Cardiac muscle cell (in vitro differentiated cells and primary cell): ENCODE data around the gene CKAP2L. TPM values are rescaled to one million over a fixed set of nuclear protein-coding genes. Genes with fewer than 3 reads are reported as not detected.

Source experiments
- DNase-seq, 2 donors: peaks; one replicate each; pipeline versions ENCODE4 v3.0.0 to v3.0.0-alpha.2; 2010 to 2017; ENCODE audit warnings: low read depth in 1 of 2, low spot score in 1 of 2
- H3K27ac ChIP-seq: fragments of 200-600 bp; sonication (generic); 2 replicates; pipeline ENCODE4 v1.5.1; 2016
- H3K27me3 ChIP-seq: fragments of 200-600 bp; sonication (generic); 2 replicates; pipeline ENCODE4 v1.6.0; 2016; ENCODE audit warnings: control low read depth
- H3K36me3 ChIP-seq: fragments of 200-600 bp; sonication (generic); 2 replicates; pipeline ENCODE4 v1.5.1; 2016; ENCODE audit warnings: control low read depth
- H3K4me1 ChIP-seq: fragments of 200-600 bp; sonication (generic); 2 replicates; pipeline ENCODE4 v1.8.1; 2017; ENCODE audit warnings: low read depth, mild to moderate bottlenecking, mixed run types
- H3K4me3 ChIP-seq: fragments of 200-600 bp; sonication (generic); 2 replicates; pipeline ENCODE4 v1.5.1; 2016; ENCODE audit warnings: mild to moderate bottlenecking
- H3K9me3 ChIP-seq: fragments of 200-600 bp; sonication (generic); 2 replicates; pipeline ENCODE4 v1.5.1; 2017; ENCODE audit warnings: low read depth, mild to moderate bottlenecking, control low read depth
- CTCF ChIP-seq: IDR thresholded peaks from 2 replicates; pipeline ENCODE4 v1.5.1; 2012; ENCODE audit warnings: low read depth, mild to moderate bottlenecking, low read length
- polyA plus RNA-seq: library from polyadenylated mRNA; unstranded; fragments of >200 nt; fragmentation: Nextera tagmentation; extraction: Ambion mirVana; gene quantifications from 2 replicates; pipeline ENCODE4 v1.2.1, GENCODE V29; 2016
- total RNA-seq: library from RNA; depleted of rRNA; stranded (reverse); fragments of >200 nt; gene quantifications from 2 replicates; pipeline ENCODE4 v1.2.3, GENCODE V29; 2016

CKAP2L gene
- total and polyA plus RNA-seq, 2 experiments from 2014 or later, result 4.0 to 13.7 TPM

- H3K9me3 ChIP-seq, result no peaks in the 10 kb centered on the region
- no peak overlapping the region for H3K27ac ChIP-seq
- H3K27me3 ChIP-seq, result no peaks in the 10 kb centered on the region
- no peaks in the 10 kb centered on the region for H3K4me1 ChIP-seq
- DNase-seq, result no peak
- TF ChIP-seq CTCF, result no peak
- no peak overlapping the region for H3K4me3 ChIP-seq
- no peaks in the 10 kb centered on the region for H3K36me3 ChIP-seq
Observed at GRCh38 chr2:112776113-112776512, 11.7 kb upstream of the CKAP2L start.

- Histone ChIP-seq H3K4me3 (no peak overlapping the region), H3K27ac (no peak overlapping the region), H3K36me3 (no peaks in the 10 kb centered on the region), H3K27me3 (no peaks in the 10 kb centered on the region), H3K9me3 (no peaks in the 10 kb centered on the region), H3K4me1 (no peaks in the 10 kb centered on the region)
- TF ChIP-seq CTCF, result no peak
- peak in 1 of 2 donors; percentile 5 for DNase-seq
Observed at GRCh38 chr2:112774536-112775285, 10.3 kb upstream of the CKAP2L start.

GRCh38 chr2:112773556-112773955 is 9.1 kb upstream of the CKAP2L start:
- Histone ChIP-seq H3K4me1 (no peaks in the 10 kb centered on the region), H3K9me3 (no peaks in the 10 kb centered on the region), H3K4me3 (no peak overlapping the region), H3K27ac (no peak overlapping the region), H3K27me3 (no peaks in the 10 kb centered on the region), H3K36me3 (no peaks in the 10 kb centered on the region)
- TF ChIP-seq CTCF, result no peak
- DNase-seq, result no peak

GRCh38 chr2:112772911-112773475 is 8.6 kb upstream of the CKAP2L start:
- H3K27ac ChIP-seq, result no peak overlapping the region
- no peaks in the 10 kb centered on the region for H3K9me3 ChIP-seq
- H3K4me3 ChIP-seq, result no peak overlapping the region
- no peak for TF ChIP-seq CTCF
- no peak for DNase-seq
- no peaks in the 10 kb centered on the region for H3K36me3 ChIP-seq
- no peaks in the 10 kb centered on the region for H3K27me3 ChIP-seq
- no peaks in the 10 kb centered on the region for H3K4me1 ChIP-seq

- Histone ChIP-seq H3K9me3 (no peaks in the 10 kb centered on the region), H3K4me1 (no peaks in the 10 kb centered on the region), H3K27me3 (no peaks in the 10 kb centered on the region), H3K27ac (no peak overlapping the region), H3K36me3 (no peaks in the 10 kb centered on the region), H3K4me3 (no peak overlapping the region)
- DNase-seq, result no peak
- no peak for TF ChIP-seq CTCF
Observed at GRCh38 chr2:112772322-112772721, 7.9 kb upstream of the CKAP2L start.
